ENCODE data around the gene DZIP1.

Gene DZIP1

DNA sequence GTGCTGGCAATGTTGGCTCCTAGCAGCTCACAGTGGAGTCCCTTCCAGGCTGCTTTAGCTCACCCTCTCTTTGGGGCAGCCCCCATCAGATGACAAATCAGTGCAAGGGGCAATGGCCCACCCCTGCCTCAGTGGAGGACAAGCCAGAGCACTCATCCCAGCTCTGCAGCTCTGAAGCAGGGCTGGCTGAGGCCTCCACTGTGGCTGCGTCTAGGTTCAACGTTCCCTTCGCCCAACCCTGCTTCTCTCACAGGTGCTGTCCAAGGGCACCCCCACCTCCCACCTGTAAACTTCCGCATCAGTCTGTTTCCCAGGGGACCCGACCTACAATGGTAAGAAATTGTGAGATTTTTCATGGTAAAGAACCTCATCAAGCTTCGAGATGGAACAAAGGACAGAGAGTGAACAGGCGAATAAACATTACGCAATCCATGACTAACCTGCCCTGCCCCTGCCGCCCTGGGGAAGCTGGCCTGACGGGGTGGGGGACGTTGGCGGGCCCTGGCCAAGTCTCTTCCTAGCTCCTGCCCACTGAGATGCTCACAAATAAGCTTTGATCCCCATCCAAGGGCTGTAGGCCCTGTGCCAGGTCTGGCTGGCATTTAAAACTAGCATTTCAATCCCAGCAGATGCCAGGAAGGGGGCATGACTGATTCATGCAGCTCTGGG is 40.5 kb downstream of the DZIP1 start:
- H3K4me3 ChIP-seq (replicated peaks in 1 of 2; ENCODE audit: low read depth in 2 of 2, low read length in 2 of 2): no peak overlapping the region
- DNase-seq (ENCODE audit: low read depth in 2 of 2): peak; percentile 61 to 86
- TF ChIP-seq, protein P1, sequence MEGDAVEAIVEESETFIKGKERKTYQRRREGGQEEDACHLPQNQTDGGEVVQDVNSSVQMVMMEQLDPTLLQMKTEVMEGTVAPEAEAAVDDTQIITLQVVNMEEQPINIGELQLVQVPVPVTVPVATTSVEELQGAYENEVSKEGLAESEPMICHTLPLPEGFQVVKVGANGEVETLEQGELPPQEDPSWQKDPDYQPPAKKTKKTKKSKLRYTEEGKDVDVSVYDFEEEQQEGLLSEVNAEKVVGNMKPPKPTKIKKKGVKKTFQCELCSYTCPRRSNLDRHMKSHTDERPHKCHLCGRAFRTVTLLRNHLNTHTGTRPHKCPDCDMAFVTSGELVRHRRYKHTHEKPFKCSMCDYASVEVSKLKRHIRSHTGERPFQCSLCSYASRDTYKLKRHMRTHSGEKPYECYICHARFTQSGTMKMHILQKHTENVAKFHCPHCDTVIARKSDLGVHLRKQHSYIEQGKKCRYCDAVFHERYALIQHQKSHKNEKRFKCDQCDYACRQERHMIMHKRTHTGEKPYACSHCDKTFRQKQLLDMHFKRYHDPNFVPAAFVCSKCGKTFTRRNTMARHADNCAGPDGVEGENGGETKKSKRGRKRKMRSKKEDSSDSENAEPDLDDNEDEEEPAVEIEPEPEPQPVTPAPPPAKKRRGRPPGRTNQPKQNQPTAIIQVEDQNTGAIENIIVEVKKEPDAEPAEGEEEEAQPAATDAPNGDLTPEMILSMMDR (IDR thresholded peaks at IDR 0.05; ENCODE audit: low read depth, low read length): no peak

DNA sequence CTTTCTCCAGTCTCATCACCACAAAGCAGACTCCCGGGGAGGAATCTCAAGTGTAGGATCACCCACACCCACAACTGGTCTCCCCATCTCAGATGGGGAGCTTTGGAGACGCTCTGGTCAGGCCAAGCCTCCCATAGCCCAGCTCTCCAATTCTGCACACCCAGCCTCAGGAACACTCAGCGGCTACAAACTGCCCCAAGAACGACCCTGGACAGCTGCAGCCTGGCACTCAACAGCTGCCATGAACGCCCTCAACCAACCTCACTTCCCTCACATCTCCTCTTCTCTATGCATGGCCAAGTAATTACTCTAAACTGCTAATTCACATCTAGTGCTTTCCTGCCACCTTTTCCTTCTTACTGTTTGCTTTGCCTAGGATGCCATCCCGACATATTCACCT is 42.6 kb downstream of the DZIP1 start:
- no peak for DNase-seq (ENCODE audit: low read depth in 2 of 2)
- no peak overlapping the region for H3K4me3 ChIP-seq (replicated peaks in 1 of 2; ENCODE audit: low read depth in 2 of 2, low read length in 2 of 2)
- TF ChIP-seq, protein P1 (IDR thresholded peaks at IDR 0.05; ENCODE audit: low read depth, low read length): no peak

DNA sequence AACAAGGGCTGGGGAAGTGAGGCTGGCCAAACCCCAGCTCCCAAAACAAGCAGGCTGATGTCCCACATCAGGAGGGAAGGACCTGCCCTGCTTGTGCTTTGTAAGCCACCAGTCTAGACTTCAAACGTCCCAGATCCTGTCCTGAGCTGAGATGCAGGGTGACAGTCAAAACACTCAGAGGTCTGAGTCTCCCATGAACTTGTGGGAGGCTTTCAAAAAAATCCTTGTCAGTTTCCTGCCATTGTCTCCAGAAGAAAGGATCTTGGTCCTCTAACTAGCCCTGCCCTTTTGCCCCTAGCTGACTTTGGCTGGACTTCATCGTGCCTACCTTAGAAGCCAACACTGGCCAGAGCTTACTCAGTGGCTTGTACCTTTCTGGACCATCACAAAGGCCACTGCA is 43.3 kb downstream of the DZIP1 start:
- no peak overlapping the region for H3K4me3 ChIP-seq (replicated peaks in 1 of 2; ENCODE audit: low read depth in 2 of 2, low read length in 2 of 2)
- TF ChIP-seq, protein P1 (IDR thresholded peaks at IDR 0.05; ENCODE audit: low read depth, low read length): no peak
- peak in 1 of 2 donors; percentile 30 for DNase-seq (ENCODE audit: low read depth in 2 of 2)

DNA sequence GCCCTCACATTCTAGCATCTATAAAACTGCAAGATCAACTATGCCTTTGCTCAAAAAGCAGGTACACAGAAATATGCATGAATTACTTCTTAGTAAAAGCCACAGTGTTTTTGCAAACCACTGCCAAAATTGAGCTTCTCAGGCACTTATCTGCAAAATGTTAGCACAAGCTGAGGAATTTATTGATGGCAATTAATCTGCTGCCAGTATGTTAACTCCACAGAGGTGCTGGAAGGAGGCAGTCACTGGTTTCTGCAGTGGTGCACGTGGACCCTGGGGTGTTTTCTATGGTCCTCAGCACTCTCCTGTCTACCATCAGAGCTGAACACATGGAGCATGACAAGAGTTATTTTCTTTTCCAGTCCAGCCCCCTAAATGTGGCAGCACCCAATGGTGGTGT is 47.8 kb downstream of the DZIP1 start:
- TF ChIP-seq, protein P1 (IDR thresholded peaks at IDR 0.05; ENCODE audit: low read depth, low read length): no peak
- H3K4me3 ChIP-seq (replicated peaks in 1 of 2; ENCODE audit: low read depth in 2 of 2, low read length in 2 of 2): no peak overlapping the region
- DNase-seq (ENCODE audit: low read depth in 2 of 2): no peak

DNA sequence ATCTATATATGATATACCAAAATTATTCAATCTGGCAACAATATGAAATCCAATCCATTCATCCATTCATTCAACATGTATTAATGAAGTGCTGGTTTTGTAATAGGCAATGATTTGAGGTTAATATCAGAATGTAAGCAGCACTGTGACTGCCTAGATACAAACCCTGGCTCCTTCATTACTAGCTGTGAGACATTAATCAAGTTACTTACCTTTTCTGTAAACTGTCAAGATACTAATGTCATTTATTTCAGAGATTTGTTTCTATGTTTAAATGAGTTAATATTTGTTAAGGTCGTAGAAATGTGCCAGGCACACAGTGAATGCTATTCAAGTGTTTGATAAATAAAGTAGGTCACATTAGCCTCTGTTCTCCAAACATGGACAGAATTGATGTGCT is 51.0 kb downstream of the DZIP1 start:
- H3K4me3 ChIP-seq (replicated peaks in 1 of 2; ENCODE audit: low read depth in 2 of 2, low read length in 2 of 2): no peak overlapping the region
- TF ChIP-seq, protein P1 (IDR thresholded peaks at IDR 0.05; ENCODE audit: low read depth, low read length): no peak
- no peak for DNase-seq (ENCODE audit: low read depth in 2 of 2)

DNA sequence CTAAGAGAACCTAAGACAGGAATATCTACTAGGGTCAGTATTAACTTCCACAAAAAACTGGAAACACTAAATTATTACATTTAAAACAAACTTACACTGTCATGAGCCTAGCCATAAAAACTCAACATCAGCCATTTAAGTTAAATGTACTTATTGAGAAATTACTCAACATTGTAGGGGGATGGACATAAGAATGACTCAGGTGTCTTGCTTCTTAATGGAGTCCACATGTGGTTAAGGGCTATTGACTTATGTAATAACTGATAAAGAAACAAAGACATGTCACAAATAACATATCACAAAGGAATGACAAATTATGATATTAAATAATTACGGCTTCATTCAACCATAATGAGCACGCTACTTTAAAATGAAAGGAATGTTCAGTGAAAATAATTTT is 55.8 kb downstream of the DZIP1 start:
- DNase-seq (ENCODE audit: low read depth in 2 of 2): peak in 1 of 2 donors; percentile 80
- TF ChIP-seq, protein P1 (IDR thresholded peaks at IDR 0.05; ENCODE audit: low read depth, low read length): no peak
- H3K4me3 ChIP-seq (replicated peaks in 1 of 2; ENCODE audit: low read depth in 2 of 2, low read length in 2 of 2): no peak overlapping the region

DNA sequence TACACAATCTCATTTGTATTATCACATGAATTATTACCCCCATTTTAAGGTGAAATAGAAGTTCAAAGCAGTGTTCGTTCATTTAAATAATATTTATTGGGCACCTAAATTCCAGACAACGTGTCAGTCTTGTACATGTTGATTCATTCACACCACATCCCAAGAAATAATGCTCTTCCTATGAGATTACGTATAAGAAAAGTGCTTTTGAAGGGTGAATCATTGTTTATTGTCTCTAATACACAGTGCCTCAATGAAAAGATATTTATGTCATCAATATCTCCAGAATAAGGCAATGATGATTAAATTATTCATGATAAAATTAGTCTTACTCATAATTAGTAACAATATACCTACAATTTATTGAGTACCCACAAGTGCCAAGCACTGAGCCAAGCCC is 56.4 kb downstream of the DZIP1 start:
- TF ChIP-seq, protein P1 (IDR thresholded peaks at IDR 0.05; ENCODE audit: low read depth, low read length): no peak
- H3K4me3 ChIP-seq (replicated peaks in 1 of 2; ENCODE audit: low read depth in 2 of 2, low read length in 2 of 2): no peak overlapping the region
- peak in 1 of 2 donors; percentile 48 for DNase-seq (ENCODE audit: low read depth in 2 of 2)
